RKO (cell line): Measurements from ENCODE around the gene SNAPC4.

Experiments used
- DNase-seq: peaks from one replicate; pipeline ENCODE4 v3.0.0-alpha.2; 2016; ENCODE audit warnings: low spot score

The SNAPC4 gene

DNA sequence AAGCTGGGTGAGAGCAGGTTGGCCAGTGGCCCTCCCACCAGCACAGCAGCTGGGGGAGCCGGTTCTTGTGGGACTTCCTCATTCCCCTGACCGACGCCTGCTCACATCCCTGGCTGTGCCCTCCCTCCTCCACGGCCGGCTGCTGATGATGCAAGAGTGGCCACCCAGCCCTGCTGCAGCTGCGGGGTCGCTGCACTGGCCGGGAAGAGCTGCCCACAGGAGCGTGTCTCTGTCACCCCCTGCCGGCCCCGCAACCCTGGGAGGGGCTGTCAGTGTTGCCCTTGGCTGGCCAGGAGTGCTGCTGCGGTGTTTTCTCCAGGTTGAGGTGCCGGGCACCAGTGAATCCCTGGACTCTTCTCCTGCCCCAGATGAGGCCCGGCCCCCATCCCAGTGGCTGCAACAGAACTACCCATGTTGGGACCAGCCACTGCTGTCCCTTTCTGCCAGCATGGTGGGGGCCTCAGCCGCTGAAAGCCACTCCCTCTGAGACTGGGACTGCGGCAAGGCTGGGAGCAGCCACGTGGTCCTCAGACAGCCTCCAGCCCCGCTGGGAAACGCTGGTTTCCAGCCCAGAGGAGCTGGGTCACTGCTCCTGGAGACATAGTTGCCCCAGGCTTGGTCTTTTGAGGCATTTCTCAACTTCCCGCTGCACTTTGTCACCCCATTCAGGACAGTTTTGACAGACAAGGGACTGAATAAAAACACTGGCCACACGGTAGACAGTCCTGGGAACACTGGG lies 27.2 kb downstream of the SNAPC4 start:
- DNase-seq, result no peak

- DNase-seq, result no peak
Measured at GRCh38 chr9:136372006-136372405, 28.0 kb downstream of the SNAPC4 start.

DNA sequence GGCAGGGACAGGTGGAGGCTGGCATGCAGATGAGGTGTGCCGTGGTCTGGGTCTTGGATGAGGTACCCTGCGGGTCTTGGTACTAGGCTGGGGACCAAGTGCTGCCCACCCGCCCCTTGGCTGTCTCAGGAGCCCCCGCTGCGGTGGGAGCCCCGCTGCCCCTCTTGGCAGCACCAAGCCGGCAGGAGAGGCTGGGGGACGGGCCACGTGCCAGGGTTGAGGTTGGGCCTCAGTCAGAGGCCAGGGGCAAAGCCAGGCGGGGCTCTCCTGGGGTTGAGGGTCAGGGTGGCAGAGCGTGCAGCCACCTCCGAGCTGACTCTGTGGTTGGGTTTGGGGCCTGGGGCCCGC lies 28.5 kb downstream of the SNAPC4 start:
- DNase-seq, result no peak

GRCh38 chr9:136370687-136371532 lies 29.1 kb downstream of the SNAPC4 start:
- DNase-seq, result peak; percentile 92

GRCh38 chr9:136370037-136370436 lies 29.9 kb downstream of the SNAPC4 start:
- no peak for DNase-seq

GRCh38 chr9:136368190-136368589 lies 31.8 kb downstream of the SNAPC4 start:
- no peak for DNase-seq

GRCh38 chr9:136367296-136368145 lies 32.4 kb downstream of the SNAPC4 start:
- no peak for DNase-seq

GRCh38 chr9:136366826-136367225 lies 33.1 kb downstream of the SNAPC4 start:
- no peak for DNase-seq

- no peak for DNase-seq
Measured at GRCh38 chr9:136365775-136366222, 34.2 kb downstream of the SNAPC4 start.

- DNase-seq, result no peak
Measured at GRCh38 chr9:136364942-136365774, 34.8 kb downstream of the SNAPC4 start.

GRCh38 chr9:136363949-136364748 lies 35.8 kb downstream of the SNAPC4 start:
- DNase-seq, result no peak

GRCh38 chr9:136363106-136363948 lies 36.6 kb downstream of the SNAPC4 start, which contains the start of gene DNLZ:
TSS of gene DNLZ (minus strand) at chr9:136363744. CDS start at chr9:136363714, 30 bp downstream.
- DNase-seq, result peak; percentile 96

- DNase-seq, result no peak
Measured at GRCh38 chr9:136362450-136362784, 37.6 kb downstream of the SNAPC4 start.

DNA sequence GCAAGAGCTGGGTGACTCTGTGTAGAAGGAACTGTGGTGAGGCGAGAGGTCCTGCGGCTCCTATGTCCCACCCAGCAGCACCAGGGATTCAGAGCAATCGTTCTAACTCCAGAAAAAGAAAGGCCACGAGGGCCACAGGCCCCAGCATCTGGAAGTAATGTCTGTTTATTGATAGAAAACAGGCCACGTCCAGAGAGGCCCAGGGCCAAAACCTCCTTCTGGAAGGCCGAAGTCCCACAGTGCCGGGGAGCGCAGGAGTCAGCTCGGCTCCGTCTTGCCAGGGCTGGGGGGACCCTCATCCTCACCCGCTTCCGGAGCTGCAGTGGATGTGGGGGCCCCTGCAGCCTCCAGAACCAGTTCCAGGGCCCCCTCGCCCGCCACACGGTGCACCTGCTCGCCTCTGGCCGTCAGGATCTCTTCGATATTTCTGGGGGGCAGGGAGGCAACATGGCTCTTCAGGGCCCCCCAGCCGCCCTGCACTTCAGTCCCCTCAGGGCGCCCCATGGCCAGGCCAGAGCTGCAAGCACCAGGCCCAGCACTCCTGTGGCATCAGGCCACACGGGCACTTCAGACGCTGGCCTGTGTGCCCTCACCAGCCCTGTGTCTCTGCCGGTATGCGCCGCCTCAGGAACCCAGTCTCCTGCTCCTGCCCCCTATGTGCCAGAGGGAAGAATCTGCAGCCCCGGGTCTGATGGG lies 38.1 kb downstream of the SNAPC4 start:
- DNase-seq, result no peak

- DNase-seq, result no peak
Measured at GRCh38 chr9:136361047-136361753, 38.8 kb downstream of the SNAPC4 start.

DNA sequence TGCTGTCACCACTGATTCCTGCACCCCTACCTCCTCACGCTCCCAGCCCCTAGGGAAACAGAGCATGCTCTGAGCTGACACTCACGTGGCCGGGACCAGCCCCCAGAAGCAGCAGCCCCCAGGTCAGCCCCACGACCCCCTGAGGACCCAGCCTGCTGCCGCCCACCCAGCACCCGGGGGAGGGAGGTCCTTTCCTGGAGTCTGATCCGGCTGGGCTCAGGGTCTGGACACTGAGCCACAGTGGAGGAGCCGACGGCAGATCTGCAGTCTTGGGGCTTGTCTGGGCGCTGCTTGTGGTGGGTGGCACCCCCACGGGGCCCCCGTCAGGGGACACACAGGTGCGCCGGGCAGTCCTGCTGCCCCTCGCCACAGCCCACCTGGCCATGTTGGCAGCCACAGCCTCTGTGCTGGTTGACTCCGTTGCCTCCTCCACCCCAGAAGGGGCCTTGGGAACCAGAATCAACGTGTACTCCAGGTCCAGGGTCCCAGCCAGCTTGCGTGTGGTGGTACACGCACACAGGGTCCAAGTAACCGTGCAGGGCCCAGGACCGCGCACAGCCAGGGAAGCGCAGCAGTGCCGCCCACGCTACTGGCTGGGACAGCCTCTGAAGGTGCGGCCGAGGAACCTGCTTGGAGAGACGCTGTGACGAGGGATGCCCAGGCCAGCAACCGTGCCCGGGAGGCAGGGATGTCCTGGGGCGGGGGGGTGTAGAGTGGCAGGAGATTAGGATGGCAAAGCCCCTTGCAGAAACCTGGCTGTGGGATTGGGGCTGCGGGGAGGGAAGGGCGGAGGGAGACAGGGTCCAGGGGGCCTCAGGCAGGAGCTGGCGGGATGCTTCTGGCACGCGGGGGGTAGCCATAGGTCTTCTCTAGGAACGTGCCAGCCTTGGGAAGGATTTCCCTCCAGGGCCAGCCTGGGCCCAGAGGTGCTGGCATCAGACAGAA lies 39.9 kb downstream of the SNAPC4 start:
- no peak for DNase-seq

- no peak for DNase-seq
Measured at GRCh38 chr9:136358888-136359287, 41.1 kb downstream of the SNAPC4 start.
